MM.1S (cell line): ENCODE results near the gene TMEM132E.

Source experiments
- DNase-seq: peaks from one replicate; pipeline ENCODE4 v3.0.0-alpha.2; 2015
- H2AFZ ChIP-seq: fragments of 300-600 bp; sonication (generic); 2 replicates; pipeline ENCODE4 v1.6.0; 2016; ENCODE audit warnings: antibody characterized with exemption, low read length
- H3F3A ChIP-seq: fragments of 300-600 bp; sonication (generic); 2 replicates; pipeline ENCODE4 v1.6.1; 2016; ENCODE audit warnings: mild to moderate bottlenecking, antibody characterized with exemption, low read length, moderate library complexity, mixed read lengths; ENCODE audit not compliant: insufficient read depth
- H3K27ac ChIP-seq: fragments of 300-600 bp; sonication (generic); 2 replicates; pipeline ENCODE4 v1.5.1; 2016; ENCODE audit warnings: mild to moderate bottlenecking, low read length
- H3K27me3 ChIP-seq: fragments of 300-600 bp; sonication (generic); replicated peaks from 2 replicates; pipeline ENCODE4 v1.6.0; 2016; ENCODE audit warnings: low read length; ENCODE audit not compliant: insufficient read depth
- H3K36me3 ChIP-seq: fragments of 300-600 bp; sonication (generic); replicated peaks from 2 replicates; pipeline ENCODE4 v1.6.1; 2016; ENCODE audit warnings: mild to moderate bottlenecking, low read length, mixed read lengths; ENCODE audit not compliant: insufficient read depth
- H3K4me1 ChIP-seq: fragments of 300-600 bp; sonication (generic); 2 replicates; pipeline ENCODE4 v1.6.1; 2016; ENCODE audit warnings: low read length, mixed read lengths
- H3K4me2 ChIP-seq: fragments of 300-600 bp; sonication (generic); 2 replicates; pipeline ENCODE4 v1.6.0; 2016; ENCODE audit warnings: low read depth, low read length
- H3K4me3 ChIP-seq: fragments of 300-600 bp; sonication (generic); 2 replicates; pipeline ENCODE4 v1.5.1; 2016; ENCODE audit warnings: low read length, mixed read lengths
- H3K79me2 ChIP-seq: fragments of 300-600 bp; sonication (generic); 2 replicates; pipeline ENCODE4 v1.6.1; 2016; ENCODE audit warnings: mixed run types, low read length, mixed read lengths
- H3K9ac ChIP-seq: fragments of 300-600 bp; sonication (generic); 2 replicates; pipeline ENCODE4 v1.6.1; 2016; ENCODE audit warnings: low read length, mixed read lengths
- H3K9me2 ChIP-seq: fragments of 300-600 bp; sonication (generic); replicated peaks from 2 replicates; pipeline ENCODE4 v1.6.1; 2016; ENCODE audit warnings: mild to moderate bottlenecking, low read length, mixed read lengths; ENCODE audit not compliant: insufficient read depth
- H3K9me3 ChIP-seq: fragments of 300-600 bp; sonication (generic); replicated peaks from 2 replicates; pipeline ENCODE4 v1.6.1; 2016; ENCODE audit warnings: mild to moderate bottlenecking, low read length, mixed read lengths; ENCODE audit not compliant: insufficient read depth
- H4K20me1 ChIP-seq: fragments of 300-600 bp; sonication (generic); 2 replicates; pipeline ENCODE4 v1.6.1; 2016; ENCODE audit warnings: mild to moderate bottlenecking, low read length, moderate library complexity, mixed read lengths; ENCODE audit not compliant: insufficient read depth
- EZH2 ChIP-seq: fragments of 300-600 bp; sonication (generic); optimal IDR thresholded peaks from 2 replicates; pipeline ENCODE3; 2017; ENCODE audit warnings: low read depth, mild to moderate bottlenecking, antibody characterized with exemption, low read length, mixed read lengths
- EZH2phosphoT487 ChIP-seq: fragments of 300-600 bp; sonication (generic); IDR thresholded peaks from 2 replicates; pipeline ENCODE4 v1.6.1; 2018; ENCODE audit warnings: antibody characterized with exemption, low read length
- TF ChIP-seq, protein P1 (sequence below): fragments of 300-600 bp; sonication (generic); IDR thresholded peaks from 2 replicates; pipeline ENCODE4 v1.5.1; 2016; ENCODE audit warnings: antibody characterized with exemption, low read length, mixed read lengths

Gene TMEM132E

DNA sequence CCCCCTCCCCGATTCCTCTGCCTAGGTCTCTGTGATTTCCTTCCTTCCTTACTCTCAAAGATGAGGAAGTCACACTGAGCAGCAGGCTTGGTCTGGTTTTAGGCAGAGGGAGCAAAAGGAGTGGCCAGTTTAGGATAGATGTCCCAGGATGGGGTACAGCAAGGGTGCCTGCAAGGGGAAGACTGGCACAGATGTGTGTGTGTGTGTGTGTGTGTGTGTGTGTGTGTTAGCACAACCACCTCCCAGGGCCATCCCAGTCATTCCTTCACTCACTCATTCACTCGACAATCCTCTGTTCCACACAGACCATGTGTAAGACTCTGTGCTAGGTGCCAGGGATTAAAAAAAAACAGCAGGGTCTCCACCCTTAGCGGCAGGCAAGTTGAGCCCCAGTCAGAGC lies 35.9 kb downstream of the TMEM132E start:
- no peaks in the 10 kb centered on the region for H3K4me1 ChIP-seq
- H3K4me2 ChIP-seq: no peak overlapping the region
- H3K9me2 ChIP-seq: no peaks in the 10 kb centered on the region
- no peak for TF ChIP-seq EZH2
- TF ChIP-seq, protein P1, sequence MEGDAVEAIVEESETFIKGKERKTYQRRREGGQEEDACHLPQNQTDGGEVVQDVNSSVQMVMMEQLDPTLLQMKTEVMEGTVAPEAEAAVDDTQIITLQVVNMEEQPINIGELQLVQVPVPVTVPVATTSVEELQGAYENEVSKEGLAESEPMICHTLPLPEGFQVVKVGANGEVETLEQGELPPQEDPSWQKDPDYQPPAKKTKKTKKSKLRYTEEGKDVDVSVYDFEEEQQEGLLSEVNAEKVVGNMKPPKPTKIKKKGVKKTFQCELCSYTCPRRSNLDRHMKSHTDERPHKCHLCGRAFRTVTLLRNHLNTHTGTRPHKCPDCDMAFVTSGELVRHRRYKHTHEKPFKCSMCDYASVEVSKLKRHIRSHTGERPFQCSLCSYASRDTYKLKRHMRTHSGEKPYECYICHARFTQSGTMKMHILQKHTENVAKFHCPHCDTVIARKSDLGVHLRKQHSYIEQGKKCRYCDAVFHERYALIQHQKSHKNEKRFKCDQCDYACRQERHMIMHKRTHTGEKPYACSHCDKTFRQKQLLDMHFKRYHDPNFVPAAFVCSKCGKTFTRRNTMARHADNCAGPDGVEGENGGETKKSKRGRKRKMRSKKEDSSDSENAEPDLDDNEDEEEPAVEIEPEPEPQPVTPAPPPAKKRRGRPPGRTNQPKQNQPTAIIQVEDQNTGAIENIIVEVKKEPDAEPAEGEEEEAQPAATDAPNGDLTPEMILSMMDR: no peak
- no peak for TF ChIP-seq EZH2phosphoT487
- H3K27me3 ChIP-seq: no peaks in the 10 kb centered on the region
- H3K9me3 ChIP-seq: no peaks in the 10 kb centered on the region
- H3K4me3 ChIP-seq: no peak overlapping the region
- H2AFZ ChIP-seq: no peak overlapping the region
- H4K20me1 ChIP-seq: no peaks in the 10 kb centered on the region
- no peak overlapping the region for H3K9ac ChIP-seq
- H3K36me3 ChIP-seq: no peaks in the 10 kb centered on the region
- no peaks in the 10 kb centered on the region for H3K79me2 ChIP-seq
- no peak for DNase-seq
- no peaks in the 10 kb centered on the region for H3F3A ChIP-seq
- no peak overlapping the region for H3K27ac ChIP-seq

DNA sequence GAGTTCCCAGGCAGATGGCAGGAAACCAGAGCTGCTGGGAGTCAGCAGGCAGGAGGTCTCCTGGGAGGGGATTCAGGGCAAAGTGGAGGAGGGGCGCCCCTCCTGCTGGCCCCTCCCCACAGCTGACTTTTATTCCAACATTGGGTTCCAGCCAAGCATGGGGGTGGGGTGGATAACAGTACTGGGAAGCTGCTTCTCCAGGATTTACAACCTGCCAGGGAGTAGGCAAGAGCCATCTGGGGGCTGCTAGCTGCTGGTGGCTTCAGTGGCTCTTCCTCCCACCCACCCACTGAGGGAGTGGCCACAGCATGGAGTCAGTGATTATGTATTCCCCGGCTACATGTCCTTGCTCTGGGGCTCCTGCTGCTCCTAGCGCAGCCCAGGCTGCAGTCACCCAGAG lies 36.8 kb downstream of the TMEM132E start:
- no peak for DNase-seq
- H3K4me3 ChIP-seq: no peak overlapping the region
- no peak overlapping the region for H3K9ac ChIP-seq
- no peak overlapping the region for H2AFZ ChIP-seq
- H3F3A ChIP-seq: no peaks in the 10 kb centered on the region
- no peaks in the 10 kb centered on the region for H3K9me2 ChIP-seq
- H3K79me2 ChIP-seq: no peaks in the 10 kb centered on the region
- no peaks in the 10 kb centered on the region for H3K27me3 ChIP-seq
- H4K20me1 ChIP-seq: no peaks in the 10 kb centered on the region
- H3K27ac ChIP-seq: no peak overlapping the region
- no peak overlapping the region for H3K4me2 ChIP-seq
- no peaks in the 10 kb centered on the region for H3K36me3 ChIP-seq
- H3K4me1 ChIP-seq: no peaks in the 10 kb centered on the region
- H3K9me3 ChIP-seq: no peaks in the 10 kb centered on the region
- TF ChIP-seq, protein P1: no peak

DNA sequence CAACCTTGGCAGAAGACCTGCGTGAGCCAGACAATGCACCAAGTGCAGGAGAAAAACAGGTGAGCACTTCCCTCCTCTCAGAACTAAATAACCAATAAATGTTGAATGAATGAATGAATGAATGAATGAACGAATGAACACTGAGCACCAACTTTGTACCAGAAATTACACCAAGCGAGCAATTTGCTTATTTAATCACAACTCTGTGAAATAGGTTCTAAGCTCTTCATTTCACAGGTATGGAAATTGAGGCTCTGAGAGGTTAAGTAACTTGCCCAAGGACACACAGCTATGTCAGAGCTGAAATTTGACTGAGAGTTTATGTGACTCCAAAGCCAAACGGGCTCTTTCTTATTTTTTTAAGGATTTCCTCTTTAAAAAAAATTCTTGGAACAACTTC lies 38.0 kb downstream of the TMEM132E start:
- Histone ChIP-seq H3K9me3 (no peaks in the 10 kb centered on the region), H3K4me3 (no peak overlapping the region)

More for the DNA sequence above, 38.0 kb downstream of the TMEM132E start:
- Histone ChIP-seq H3K4me1 (no peaks in the 10 kb centered on the region), H3F3A (no peaks in the 10 kb centered on the region), H3K27me3 (no peaks in the 10 kb centered on the region), H3K79me2 (no peaks in the 10 kb centered on the region), H3K27ac (no peak overlapping the region), H3K9me2 (no peaks in the 10 kb centered on the region), H4K20me1 (no peaks in the 10 kb centered on the region), H3K4me2 (no peak overlapping the region), H3K36me3 (no peaks in the 10 kb centered on the region), H2AFZ (no peak overlapping the region), H3K9ac (no peak overlapping the region)
- DNase-seq: no peak
- no peak for TF ChIP-seq EZH2phosphoT487
- TF ChIP-seq, protein P1: no peak
- no peak for TF ChIP-seq EZH2
